Ishikawa (cell line): ENCODE measurements around the gene DPM1.

Experiments
- CEBPB ChIP-seq: IDR thresholded peaks from 2 replicates; pipeline ENCODE4 v1.6.1; 2012
- EP300 ChIP-seq: IDR thresholded peaks from 2 replicates; pipeline ENCODE4 v1.6.1; 2012; ENCODE audit warnings: borderline replicate concordance
- RAD21 ChIP-seq: IDR thresholded peaks from 2 replicates; pipeline ENCODE4 v1.6.1; 2012; ENCODE audit warnings: low read depth
- TCF12 ChIP-seq: IDR thresholded peaks from 2 replicates; pipeline ENCODE4 v1.6.1; 2012; ENCODE audit warnings: low read depth
- YY1 ChIP-seq: IDR thresholded peaks from 2 replicates; pipeline ENCODE4 v1.6.1; 2012; ENCODE audit warnings: low read depth

- TF ChIP-seq CEBPB (no peak), RAD21 (no peak), EP300 (no peak), TCF12 (no peak), YY1 (no peak)
Measured at GRCh38 chr20:50904067-50904570, 54.2 kb downstream of the DPM1 start.
